HG03039 (cell line): ENCODE data around the gene MATN4.

Experiments used
- ATAC-seq: cut with Tn5 transposase; IDR thresholded peaks from one replicate; pipeline ENCODE4 v1.9.1; 2021; ENCODE audit warnings: mild to moderate bottlenecking, moderate library complexity; ENCODE audit not compliant: unreplicated experiment

MATN4 gene

DNA sequence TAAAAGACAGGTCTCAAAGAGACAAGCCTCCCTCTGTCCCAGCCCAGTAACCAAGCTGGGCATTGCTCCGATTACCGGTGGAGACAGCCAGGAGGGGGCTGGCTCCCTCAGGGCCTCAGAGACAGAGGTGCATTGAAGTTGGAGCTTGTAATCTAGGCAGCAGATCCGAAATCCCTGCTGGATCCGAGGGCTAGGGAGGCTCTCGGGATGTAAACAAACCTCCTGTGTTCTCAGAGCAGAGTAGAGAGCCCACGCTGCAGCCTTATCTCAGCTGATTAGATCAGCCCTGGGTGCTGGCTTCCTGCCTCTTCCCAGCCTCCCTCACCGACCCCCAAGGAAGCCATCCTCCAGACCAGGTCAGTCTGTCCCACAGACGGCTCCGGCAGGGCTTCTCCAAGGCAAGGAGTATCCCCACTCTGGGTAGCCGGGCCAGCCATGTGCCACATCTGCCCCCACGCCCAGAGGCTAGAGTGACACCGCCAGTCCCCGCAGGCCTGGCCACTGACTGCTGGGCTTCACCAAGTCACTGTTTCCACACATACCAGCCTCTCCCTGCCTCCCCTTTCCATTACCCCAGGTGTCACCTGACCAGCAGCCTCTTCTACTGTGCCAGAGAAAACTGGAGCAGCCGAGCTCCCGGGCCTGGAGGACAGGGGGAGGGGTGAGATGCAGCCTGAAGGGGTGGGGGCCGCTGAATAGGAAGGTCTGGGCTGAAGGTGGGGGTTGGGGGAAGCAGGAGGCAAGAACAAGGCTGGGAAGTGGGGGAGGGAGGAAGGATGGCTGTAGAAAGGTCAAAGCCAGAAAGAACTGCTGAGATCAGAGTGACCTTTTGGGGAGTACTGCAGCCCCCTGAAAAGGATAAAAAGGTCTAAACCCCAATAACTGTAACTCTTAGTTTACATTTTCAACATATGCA, 34.1 kb upstream of the MATN4 start:
- no peak for ATAC-seq

DNA sequence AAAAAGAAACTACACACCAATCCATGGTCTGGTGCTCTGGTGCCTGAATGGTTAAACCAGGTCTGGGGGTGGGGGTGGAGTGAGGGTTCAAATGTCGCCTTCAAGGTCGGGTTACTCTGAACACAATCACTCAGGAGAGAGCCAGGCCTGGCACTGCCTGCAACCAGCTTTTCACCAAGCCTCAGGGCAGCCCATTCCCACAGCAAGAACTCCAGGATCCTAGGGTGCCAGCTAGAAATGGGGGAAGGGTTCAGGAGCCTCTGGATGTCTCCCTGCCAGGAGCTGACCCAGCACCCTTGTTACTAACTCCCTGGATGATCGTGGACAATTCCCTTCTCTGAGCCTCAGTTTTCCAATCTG, 33.5 kb upstream of the MATN4 start:
- no peak for ATAC-seq

- ATAC-seq: no peak
Observed at GRCh38 chr20:45340951-45341350, 32.9 kb upstream of the MATN4 start.

- no peak for ATAC-seq
Observed at GRCh38 chr20:45340236-45340847, 32.2 kb upstream of the MATN4 start.

DNA sequence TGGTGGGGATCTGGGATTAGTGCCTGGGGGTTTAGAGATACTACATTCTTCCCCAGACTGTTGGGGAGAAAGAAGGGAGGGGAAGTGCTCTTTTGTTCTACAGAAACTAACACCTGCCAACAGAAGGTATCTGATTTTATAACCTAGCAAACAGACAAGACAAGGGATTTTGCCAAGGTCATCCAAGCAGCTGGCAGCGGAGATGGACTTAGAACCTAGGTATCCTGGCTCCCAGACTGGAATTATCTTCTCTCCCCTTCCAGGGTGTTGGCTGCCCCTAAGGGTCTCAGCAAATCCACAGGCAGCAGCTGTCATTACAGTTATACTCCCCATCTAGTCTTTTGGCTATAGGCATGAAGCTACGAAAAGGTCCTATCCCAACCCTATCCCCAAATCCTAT, 31.7 kb upstream of the MATN4 start:
- ATAC-seq: no peak

GRCh38 chr20:45339084-45339483, 31.0 kb upstream of the MATN4 start:
- ATAC-seq: no peak

DNA sequence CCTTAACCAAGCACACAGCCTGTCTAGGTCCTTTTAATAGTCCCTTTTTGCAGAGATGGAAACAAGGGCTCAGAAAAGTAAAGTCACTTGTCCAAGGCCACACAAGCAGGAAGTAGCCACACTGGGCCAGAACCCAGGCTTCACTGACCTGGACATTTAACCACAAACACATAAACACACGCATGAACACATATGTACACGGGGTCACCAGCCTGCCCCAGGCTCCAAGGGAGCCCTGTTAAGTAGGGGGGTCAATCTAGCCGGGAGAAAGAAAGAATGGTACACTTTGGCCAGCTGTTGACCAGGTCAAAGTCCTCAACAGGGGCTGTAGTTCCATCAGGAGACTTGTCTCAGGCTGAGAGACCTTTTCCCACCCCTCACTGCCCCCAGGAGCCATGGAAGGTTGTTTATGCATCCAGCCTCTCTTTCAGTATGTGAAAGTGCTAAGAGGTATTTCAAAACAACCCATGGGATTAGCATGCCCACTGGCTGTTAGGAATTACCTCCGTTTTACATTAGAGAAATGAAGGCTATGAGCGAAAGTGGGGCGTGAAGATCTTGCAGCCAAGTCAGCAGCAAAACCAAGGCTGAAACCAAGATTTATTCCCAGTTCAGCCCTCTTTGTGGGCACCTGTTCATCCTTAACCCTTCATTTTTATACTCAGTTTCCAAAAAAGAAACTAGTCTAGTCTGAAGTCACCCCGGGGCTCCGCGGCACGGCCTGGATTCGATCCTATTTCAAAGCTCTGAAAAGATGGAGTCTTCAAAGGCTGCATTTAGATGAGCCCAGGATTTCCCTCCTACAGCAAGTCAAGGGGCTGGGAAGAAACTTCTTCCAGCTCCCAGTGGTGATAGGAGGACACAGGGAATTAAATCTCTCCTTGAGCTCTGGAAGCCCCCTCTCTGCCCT, 30.3 kb upstream of the MATN4 start:
- ATAC-seq: no peak

DNA sequence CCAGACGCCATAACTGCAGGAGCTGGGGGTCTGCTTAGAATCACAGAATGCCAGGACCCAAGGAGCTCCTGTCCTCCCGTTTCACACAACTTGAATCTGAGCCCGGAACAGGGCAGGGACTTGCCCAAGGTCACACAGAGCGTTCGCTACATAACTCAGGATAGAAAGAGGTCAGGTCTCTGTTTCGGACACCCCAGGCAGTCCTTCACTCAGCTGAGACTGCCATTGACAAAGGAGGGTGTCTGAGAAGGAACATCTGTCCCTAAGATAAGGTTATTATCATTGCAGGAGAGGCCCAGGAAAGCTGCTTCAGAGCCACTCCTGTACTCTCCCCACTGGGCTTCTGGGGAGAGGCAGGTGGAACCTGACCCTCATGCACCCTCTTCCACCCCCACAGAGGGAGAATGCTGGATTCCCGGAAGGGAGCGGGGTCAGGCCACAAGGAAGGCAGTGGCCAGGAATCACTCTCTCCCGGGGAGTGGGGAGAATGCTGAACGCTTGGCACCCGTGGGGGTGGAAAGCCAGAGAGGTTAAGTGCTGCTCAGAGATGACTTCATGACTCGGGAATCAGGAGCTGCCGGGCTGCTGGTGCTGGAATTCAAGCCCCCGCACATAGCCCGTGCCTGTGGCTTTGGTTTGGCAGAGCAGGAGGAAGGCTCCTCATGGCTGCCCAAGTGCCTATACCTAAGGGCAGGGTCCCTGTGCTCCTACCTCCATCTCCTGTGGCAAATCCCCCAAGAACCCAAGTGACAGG, 29.4 kb upstream of the MATN4 start:
- no peak for ATAC-seq

- ATAC-seq: no peak
Observed at GRCh38 chr20:45336530-45337366, 28.6 kb upstream of the MATN4 start.

GRCh38 chr20:45330476-45330875, 22.4 kb upstream of the MATN4 start:
- ATAC-seq: no peak

DNA sequence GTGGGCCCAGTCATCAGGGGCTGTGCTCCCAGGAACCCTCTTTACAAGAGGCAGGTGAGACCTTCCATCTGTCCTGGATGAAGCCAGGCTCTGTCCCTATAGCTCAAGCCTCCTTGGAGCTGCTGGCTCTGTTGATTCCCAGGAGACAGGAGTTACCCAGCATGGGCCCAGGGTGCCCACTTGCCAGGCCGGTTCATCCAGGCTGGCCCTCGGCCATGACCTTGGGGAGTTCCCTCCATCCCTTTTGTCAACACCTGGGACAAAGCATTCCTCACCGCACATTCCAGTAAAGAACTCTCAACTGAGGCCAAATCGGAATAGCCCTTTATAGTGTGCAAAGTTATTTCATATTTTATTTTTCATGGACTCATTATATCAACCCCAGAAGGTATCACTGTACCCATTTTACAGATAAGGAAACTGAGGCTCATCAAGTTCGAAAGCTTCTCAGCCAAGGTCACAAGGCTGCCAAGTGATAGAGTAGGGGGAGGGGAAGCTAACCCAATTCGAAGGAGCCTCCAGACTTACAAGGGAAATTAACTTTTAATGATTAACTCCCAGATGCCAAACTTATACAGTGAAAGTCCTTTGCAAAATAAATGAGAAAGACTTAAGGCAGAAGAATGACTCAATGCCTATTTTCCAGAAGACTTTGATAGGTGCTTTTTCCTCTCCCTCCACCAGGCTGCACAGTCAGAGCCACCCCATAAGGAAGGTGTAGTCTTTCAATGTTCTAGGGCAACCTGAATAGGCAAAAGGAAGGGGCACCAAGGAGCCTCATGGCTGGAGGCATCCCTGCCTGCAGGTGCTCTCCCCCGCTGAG, 21.6 kb upstream of the MATN4 start:
- no peak for ATAC-seq

GRCh38 chr20:45328451-45328850, 20.4 kb upstream of the MATN4 start:
- ATAC-seq: no peak

DNA sequence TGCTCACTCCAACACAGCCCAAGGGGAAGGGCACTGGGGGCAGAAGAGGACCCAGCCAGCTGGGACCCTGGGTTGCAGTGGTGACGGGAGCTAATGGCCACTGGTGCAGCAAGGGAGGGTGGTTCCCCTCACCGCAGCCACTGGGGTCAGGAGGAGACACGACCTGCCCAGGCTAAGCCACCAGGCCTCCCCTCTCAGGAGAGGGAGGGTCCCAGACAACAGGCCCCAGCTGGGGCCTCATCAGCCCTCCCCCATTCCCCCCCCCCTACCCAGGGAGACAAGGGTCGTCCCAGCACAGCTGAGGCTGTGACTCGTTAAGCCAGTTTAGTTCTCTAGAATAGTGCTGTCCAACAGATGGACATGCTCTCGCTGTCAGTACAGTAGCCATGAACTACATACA, 17.3 kb upstream of the MATN4 start:
- no peak for ATAC-seq

DNA sequence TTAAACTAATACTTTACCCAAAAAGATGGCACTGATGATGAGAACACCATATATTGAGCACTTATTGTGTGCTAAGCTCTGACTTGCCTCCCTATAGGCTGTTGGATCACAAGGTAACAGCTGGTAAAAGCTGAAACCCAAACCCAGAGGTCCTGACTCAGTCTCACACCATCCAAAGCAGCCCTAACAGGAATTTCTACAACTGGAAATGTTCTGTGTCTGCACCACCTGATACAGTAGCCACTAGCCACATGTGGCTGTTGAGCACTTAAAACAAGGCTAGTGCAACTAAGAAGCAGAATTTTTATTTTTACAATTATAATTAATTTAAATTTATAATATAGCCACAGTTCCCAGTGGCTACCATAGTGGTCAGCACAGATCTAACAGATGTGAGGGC, 15.6 kb upstream of the MATN4 start:
- no peak for ATAC-seq

DNA sequence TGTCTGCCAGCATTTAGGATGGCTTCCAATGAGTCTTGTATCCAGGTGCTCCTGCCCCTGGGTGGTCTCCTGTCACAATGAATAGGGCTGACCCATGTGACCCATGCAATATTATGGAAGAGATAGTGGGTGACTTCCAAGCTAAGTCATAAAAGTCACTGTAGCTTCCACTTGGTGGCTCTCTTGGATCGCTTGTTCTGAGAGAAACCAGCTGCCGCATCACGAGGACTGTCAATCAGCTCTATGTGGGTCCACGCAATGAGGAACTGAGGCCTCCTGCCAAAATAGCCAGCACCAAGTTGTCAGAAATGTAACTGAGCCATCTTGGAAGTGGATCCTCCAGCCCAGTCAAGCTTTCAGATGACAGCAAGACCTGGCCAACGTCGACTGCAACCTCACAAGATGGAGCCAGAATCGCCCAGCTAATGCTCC, 14.9 kb upstream of the MATN4 start:
- no peak for ATAC-seq

GRCh38 chr20:45320948-45321595, 13.0 kb upstream of the MATN4 start:
- ATAC-seq: no peak

DNA sequence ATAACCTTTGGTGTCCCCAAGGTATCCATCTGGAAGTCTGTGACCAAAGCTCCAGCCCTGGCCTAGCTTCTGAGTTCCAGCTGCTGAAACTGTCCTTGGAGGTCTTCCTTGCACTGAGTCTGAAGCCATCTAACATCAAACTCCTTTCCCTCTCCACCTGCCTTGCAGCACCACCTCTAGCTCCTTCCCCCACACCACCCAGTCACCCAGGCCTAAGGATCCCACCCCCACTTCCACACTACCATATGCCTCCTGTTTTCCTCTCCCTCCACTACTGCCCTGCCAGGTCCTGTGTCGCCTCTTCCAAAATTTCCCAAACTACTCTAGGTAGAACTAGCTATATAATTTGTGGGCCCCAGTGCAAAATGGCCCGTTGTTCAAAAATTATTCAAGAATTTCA, 10.8 kb upstream of the MATN4 start:
- no peak for ATAC-seq

GRCh38 chr20:45318386-45318939, 10.4 kb upstream of the MATN4 start:
- no peak for ATAC-seq
